Pancreas (tissue), 10 donors: Measurements from ENCODE around the gene MPP7. TPM values are rescaled to one million over a fixed set of nuclear protein-coding genes. Genes with fewer than 3 reads are reported as not detected.

Source experiments
- ATAC-seq, 4 donors: fragments of 200-7000 bp; cut with Tn5 transposase; one replicate each; pipeline versions ENCODE4 v1.8.0 to v1.9.1; 2020; ENCODE audit warnings: mild to moderate bottlenecking in 4 of 4, moderate library complexity in 4 of 4
- DNase-seq, 6 donors: peaks; one replicate each; pipeline ENCODE4 v3.0.0-alpha.2; 2020
- FAIRE-seq: peaks from 2 replicates; lab custom pipeline; 2012; peaks lifted over from hg19 to GRCh38; lab: Jason Lieb, UNC
- H3K27ac ChIP-seq, 4 donors: fragments of 200-600 bp; sonication (generic); 1 replicate in 3 of 4; 2 replicates in 1 of 4; pipeline versions ENCODE4 v1.5.0 to v1.8.0; 2020
- H3K27me3 ChIP-seq, 4 donors: fragments of 200-600 bp; one replicate each; pipeline ENCODE4 v1.8.0; 2021
- H3K36me3 ChIP-seq, 3 donors: fragments of 200-600 bp; sonication (generic) in 1 of 3; one replicate each; pipeline versions ENCODE4 v1.5.0 to v1.8.0; 2020 to 2021
- H3K4me1 ChIP-seq, 3 donors: fragments of 200-600 bp; one replicate each; pipeline ENCODE4 v1.8.0; 2021
- H3K4me3 ChIP-seq, 4 donors: fragments of 200-600 bp; sonication (generic) in 2 of 4; one replicate each; pipeline versions ENCODE4 v1.5.0 to v1.8.0; 2020 to 2021
- H3K9me3 ChIP-seq, 4 donors: fragments of 200-600 bp; one replicate each; pipeline ENCODE4 v1.8.0; 2021
- CTCF ChIP-seq, 4 donors: fragments of 200-600 bp; sonication (generic) in 3 of 4; IDR thresholded peaks; one replicate each; pipeline versions ENCODE4 v1.5.0 to v1.8.0; 2021; ENCODE audit warnings: antibody characterized with exemption in 4 of 4
- WGBS, 2 donors: extraction: QIAGEN DNeasy Blood & Tissue Kit; methylation state at CpG; one replicate each; pipeline ENCODE4 v1.1.7; 2013; 5-methylcytosine and 5-hydroxymethylcytosine counted together
- intact Hi-C, 3 donors: fragments of 100-400 bp; cut with DNase I; formaldehyde crosslinking; loops; one replicate each; pipeline versions ENCODE4 v1.11.1 to v1.14.2; 2022
- polyA plus RNA-seq, 2 donors: library from polyadenylated mRNA; stranded (reverse); fragments of 200-250 nt; gene quantifications; one replicate each; pipeline ENCODE4 v1.2.3, GENCODE V29; 2013
- total RNA-seq, 6 donors: library from RNA; stranded (reverse); fragmentation: NEBNext Ultra II Directional in 4 of 6; extraction: Animal tissue kit (Norgen Biotek cat#: 25700) in 4 of 6; gene quantifications; one replicate each; pipeline versions ENCODE4 v1.2.1 to v1.2.4, GENCODE V29; 2021 to 2023
- donor health status: healthy with polysubstance abuse.
- donor health status: DM: no; HTN: no; CAD: no; lungs with moderate emphysema.
- donor health status: DM: no; HTN: no; CAD: no.
- donor health status: control.
- donor health status: control.
- donor health status: Bipolar disorder and iron deficiency.
- donor health status: DM: yes; HTN: yes; CAD: no.
- donor health status: DM: no; HTN: no; CAD: no.
- donor health status: DM: no; HTN: no; CAD: no.
- donor health status: DM: yes; HTN: yes; CAD: no.

Gene MPP7
- total and polyA plus RNA-seq, 8 donors, result 2.8 to 21.6 (median 14.6) TPM

- DNase-seq, result peak in 2 of 6 donors; percentile 22 to 30
- H3K36me3 ChIP-seq, result no peaks in the 10 kb centered on the region
- H3K27me3 ChIP-seq, result no peaks in the 10 kb centered on the region
- H3K4me1 ChIP-seq, result peaks cover 27 to 36% (median 27%) of the 10 kb centered on the region in 3 donors
- peak overlapping the region in 2 of 4 donors; percentile 34 to 55 for H3K27ac ChIP-seq
- FAIRE-seq, result no peak
- ATAC-seq, result peak; percentile 38 to 74 (median 69)
- no peak for TF ChIP-seq CTCF (IDR thresholded peaks at IDR 0.05)
- intact Hi-C loops, result no loop called here
- no peaks in the 10 kb centered on the region for H3K9me3 ChIP-seq
- no peak overlapping the region for H3K4me3 ChIP-seq
Measured at GRCh38 chr10:28284126-28284525, 18.7 kb downstream of the MPP7 start.

GRCh38 chr10:28283251-28283650 lies 19.6 kb downstream of the MPP7 start:
- FAIRE-seq (no peak), ATAC-seq (peak in 1 of 4 donors; percentile 14), DNase-seq (no peak)
- no peak for TF ChIP-seq CTCF (IDR thresholded peaks at IDR 0.05)
- Histone ChIP-seq H3K9me3 (no peaks in the 10 kb centered on the region), H3K27ac (peak overlapping the region in 2 of 4 donors; percentile 57 to 59), H3K36me3 (no peaks in the 10 kb centered on the region), H3K4me1 (peaks cover 27 to 36% (median 27%) of the 10 kb centered on the region in 3 donors), H3K27me3 (no peaks in the 10 kb centered on the region), H3K4me3 (no peak overlapping the region)
- intact Hi-C loops, result no loop called here
- WGBS, 2 donors, result 93 to 96% methylated on average over 2 of the region's 2 CpGs

GRCh38 chr10:28282336-28282735 lies 20.5 kb downstream of the MPP7 start:
- TF ChIP-seq CTCF (IDR thresholded peaks at IDR 0.05), result no peak
- ATAC-seq (peak; percentile 10 to 45 (median 29)), FAIRE-seq (no peak), DNase-seq (no peak)
- Histone ChIP-seq H3K4me3 (no peak overlapping the region), H3K9me3 (no peaks in the 10 kb centered on the region), H3K36me3 (no peaks in the 10 kb centered on the region), H3K27ac (peak overlapping the region; percentile 33 to 59 (median 53)), H3K27me3 (no peaks in the 10 kb centered on the region), H3K4me1 (peaks cover 27 to 36% (median 27%) of the 10 kb centered on the region in 3 donors)
- intact Hi-C loops, result no loop called here
- 52 to 58% methylated on average over 5 of the region's 5 CpGs for WGBS, 2 donors

GRCh38 chr10:28281726-28282315 lies 21.0 kb downstream of the MPP7 start:
- DNase-seq (peak in 3 of 6 donors; percentile 31 to 48 (median 40)), ATAC-seq (peak; percentile 82 to 91 (median 86)), FAIRE-seq (no peak)
- H3K4me3 ChIP-seq, result no peak overlapping the region
- H3K4me1 ChIP-seq, result peaks cover 27 to 36% (median 27%) of the 10 kb centered on the region in 3 donors
- intact Hi-C loops, result no loop called here
- H3K27me3 ChIP-seq, result no peaks in the 10 kb centered on the region
- H3K27ac ChIP-seq, result peak overlapping the region; percentile 33 to 59 (median 53)
- no peaks in the 10 kb centered on the region for H3K36me3 ChIP-seq
- no peak for TF ChIP-seq CTCF (IDR thresholded peaks at IDR 0.05)
- 41 to 50% methylated on average over 7 of the region's 7 CpGs for WGBS, 2 donors
- no peaks in the 10 kb centered on the region for H3K9me3 ChIP-seq

GRCh38 chr10:28280652-28281051 lies 22.2 kb downstream of the MPP7 start:
- no peak overlapping the region for H3K4me3 ChIP-seq
- no peaks in the 10 kb centered on the region for H3K9me3 ChIP-seq
- no peaks in the 10 kb centered on the region for H3K36me3 ChIP-seq
- DNase-seq (no peak), FAIRE-seq (no peak), ATAC-seq (no peak)
- H3K4me1 ChIP-seq, result peaks cover 24 to 36% (median 25%) of the 10 kb centered on the region in 3 donors
- H3K27ac ChIP-seq, result no peak overlapping the region
- intact Hi-C loops, result no loop called here
- no peak for TF ChIP-seq CTCF (IDR thresholded peaks at IDR 0.05)
- H3K27me3 ChIP-seq, result no peaks in the 10 kb centered on the region
- WGBS, 2 donors, result 76 to 80% methylated on average over 3 of the region's 3 CpGs
